HL-60 (cell line): Measurements from ENCODE around the gene DOK7.

Experiments
- CTCF ChIP-seq: IDR thresholded peaks from one replicate; pipeline ENCODE4 v1.5.1; 2011; ENCODE audit warnings: low read length, control low read depth, inconsistent platforms; ENCODE audit not compliant: insufficient read depth
- GABPA ChIP-seq: IDR thresholded peaks from 2 replicates; pipeline ENCODE4 v1.6.1; 2012; ENCODE audit warnings: low read depth
- POLR2AphosphoS5 ChIP-seq: IDR thresholded peaks from 2 replicates; pipeline ENCODE4 v1.6.1; 2012; ENCODE audit warnings: low read depth
- REST ChIP-seq: IDR thresholded peaks from 2 replicates; pipeline ENCODE4 v1.6.1; 2012; ENCODE audit warnings: low read depth; ENCODE audit not compliant: insufficient replicate concordance
- SPI1 ChIP-seq: IDR thresholded peaks from 2 replicates; pipeline ENCODE4 v1.6.1; 2012; ENCODE audit warnings: low read depth, mild to moderate bottlenecking, borderline replicate concordance

- TF ChIP-seq CTCF (no peak), GABPA (no peak), POLR2AphosphoS5 (no peak), REST (no peak), SPI1 (no peak)
Measured at GRCh38 chr4:3462790-3463415, at the start of gene DOK7.
